GM10248 (cell line): ENCODE measurements around the gene TMEM202.
"Not testable (repeated sequence)": the region's sequence is repeated elsewhere in the genome, so short reads cannot be mapped to it uniquely, and the experiment has no call there.

Experiments used
- CTCF ChIA-PET: fragments of 300-600 bp; sonication (Branson Sonifier 250); formaldehyde crosslinking; extraction: SDS; loops from one replicate; lab custom pipeline; 2021; ENCODE audit warnings: antibody characterized with exemption; lab: Yijun Ruan, JAX
- POLR2A ChIA-PET: fragments of 350-650 bp; sonication (Branson Sonifier 250); formaldehyde crosslinking; extraction: SDS; loops from one replicate; lab custom pipeline; 2020; ENCODE audit warnings: antibody characterized with exemption; lab: Yijun Ruan, JAX
- DNase-seq: peaks from one replicate; pipeline ENCODE4 v3.0.0; 2012; ENCODE audit errors: extremely low spot score
- TF ChIP-seq, protein P1 (sequence below): IDR thresholded peaks from 2 replicates; pipeline ENCODE4 v1.5.1; 2012; ENCODE audit warnings: mild to moderate bottlenecking, low read depth; ENCODE audit errors: extremely low read depth, missing control alignments, control extremely low read depth

TMEM202 gene

DNA sequence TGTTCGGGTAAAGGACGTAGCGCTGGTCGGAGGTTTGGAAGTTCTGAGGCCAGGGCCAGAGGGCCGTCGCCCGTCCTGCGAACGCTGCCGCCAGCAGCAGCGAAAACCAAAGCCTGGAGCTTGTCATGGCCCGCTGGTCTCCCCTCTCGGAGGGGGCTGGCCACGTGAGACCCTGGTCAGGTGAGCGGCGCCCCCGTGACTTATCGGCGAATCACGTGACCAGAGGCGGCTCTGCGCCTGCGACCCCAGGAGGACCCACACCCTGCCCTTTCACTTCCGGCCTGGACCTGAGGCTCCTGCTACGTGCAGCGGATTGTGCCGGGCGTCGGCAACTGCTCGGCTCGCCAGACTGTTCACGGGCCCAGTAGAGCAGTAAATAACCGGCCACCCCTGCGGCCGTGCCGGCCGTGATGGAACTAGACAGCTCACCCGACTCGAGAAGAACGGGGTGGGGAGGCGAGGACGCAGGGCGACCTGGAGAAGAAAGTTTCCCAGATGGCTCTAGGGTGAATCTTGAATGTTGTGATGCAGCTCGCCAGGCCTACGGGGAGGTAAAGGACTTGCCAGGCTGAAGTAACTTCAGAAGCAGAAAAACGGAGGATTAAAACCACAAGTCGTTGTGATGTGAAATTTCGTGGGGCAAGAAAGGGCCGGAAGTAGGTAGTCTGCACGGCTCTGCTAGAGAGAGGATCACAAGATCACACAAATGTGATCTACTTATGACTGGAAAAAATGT is 22.1 kb upstream of the TMEM202 start, which contains the start of gene HEXA:
TSS of gene HEXA (minus strand) at position 169 of the 736 bp plus-strand sequence. CDS start at position 127, 42 bp downstream.
- TF ChIP-seq, protein P1, sequence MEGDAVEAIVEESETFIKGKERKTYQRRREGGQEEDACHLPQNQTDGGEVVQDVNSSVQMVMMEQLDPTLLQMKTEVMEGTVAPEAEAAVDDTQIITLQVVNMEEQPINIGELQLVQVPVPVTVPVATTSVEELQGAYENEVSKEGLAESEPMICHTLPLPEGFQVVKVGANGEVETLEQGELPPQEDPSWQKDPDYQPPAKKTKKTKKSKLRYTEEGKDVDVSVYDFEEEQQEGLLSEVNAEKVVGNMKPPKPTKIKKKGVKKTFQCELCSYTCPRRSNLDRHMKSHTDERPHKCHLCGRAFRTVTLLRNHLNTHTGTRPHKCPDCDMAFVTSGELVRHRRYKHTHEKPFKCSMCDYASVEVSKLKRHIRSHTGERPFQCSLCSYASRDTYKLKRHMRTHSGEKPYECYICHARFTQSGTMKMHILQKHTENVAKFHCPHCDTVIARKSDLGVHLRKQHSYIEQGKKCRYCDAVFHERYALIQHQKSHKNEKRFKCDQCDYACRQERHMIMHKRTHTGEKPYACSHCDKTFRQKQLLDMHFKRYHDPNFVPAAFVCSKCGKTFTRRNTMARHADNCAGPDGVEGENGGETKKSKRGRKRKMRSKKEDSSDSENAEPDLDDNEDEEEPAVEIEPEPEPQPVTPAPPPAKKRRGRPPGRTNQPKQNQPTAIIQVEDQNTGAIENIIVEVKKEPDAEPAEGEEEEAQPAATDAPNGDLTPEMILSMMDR: no peak
- CTCF ChIA-PET: interaction anchor here (1.2 to 2.6 kb wide), 2 partner anchors 9 to 149 kb away, joined by 5 to 8 read pairs; no protein-coding TSS in a partner anchor
- POLR2A ChIA-PET: interaction anchor here (1.0 to 1.3 kb wide), 2 partner anchors 11 to 149 kb away, joined by 3 to 4 read pairs; no protein-coding TSS in a partner anchor
- DNase-seq: peak; percentile 97

DNA sequence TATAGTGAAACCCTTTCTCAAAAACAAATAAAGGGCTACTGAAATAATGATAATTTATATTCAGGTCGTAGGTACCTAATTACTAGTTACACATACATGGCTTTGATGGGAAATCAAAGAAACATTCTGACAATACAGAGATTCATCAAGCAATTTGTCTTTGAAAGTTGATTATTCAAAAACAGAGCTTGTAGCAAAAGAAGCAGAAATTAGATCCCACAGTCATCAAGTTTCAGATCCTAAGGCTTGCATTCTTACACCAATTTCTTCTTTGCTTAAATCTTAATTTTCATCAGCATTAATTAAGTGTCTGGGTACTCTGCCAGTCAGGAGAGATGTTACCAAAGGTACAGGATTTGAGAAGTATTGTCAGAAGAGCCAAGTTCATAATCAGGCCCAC is 20.8 kb upstream of the TMEM202 start:
- DNase-seq: no peak
- CTCF ChIA-PET: interaction anchor here (1.4 kb wide), 1 partner anchor 8 kb away, joined by 3 read pairs; no protein-coding TSS in a partner anchor
- TF ChIP-seq, protein P1: no peak
- POLR2A ChIA-PET: no interaction called here

DNA sequence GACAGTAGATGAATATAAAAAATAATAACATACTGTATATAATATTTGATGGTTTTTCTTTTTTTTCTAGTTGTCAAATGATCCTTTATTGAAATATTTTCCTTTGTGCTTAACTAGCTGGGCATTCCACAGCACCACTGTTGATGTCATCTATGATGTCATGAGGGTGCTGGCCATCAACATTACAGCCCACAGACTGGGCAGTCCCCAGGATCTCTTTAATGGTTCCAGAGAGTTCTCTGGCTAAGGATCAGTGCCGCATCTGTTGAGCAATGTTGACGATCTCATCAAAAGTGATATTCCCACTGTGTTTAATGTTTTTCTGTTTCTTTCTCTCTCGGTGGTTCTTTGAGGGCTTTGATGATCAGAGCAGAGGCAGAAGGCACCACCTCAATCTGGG is 19.0 kb upstream of the TMEM202 start:
- CTCF ChIA-PET, DNase-seq, POLR2A ChIA-PET: not testable (repeated sequence)

DNA sequence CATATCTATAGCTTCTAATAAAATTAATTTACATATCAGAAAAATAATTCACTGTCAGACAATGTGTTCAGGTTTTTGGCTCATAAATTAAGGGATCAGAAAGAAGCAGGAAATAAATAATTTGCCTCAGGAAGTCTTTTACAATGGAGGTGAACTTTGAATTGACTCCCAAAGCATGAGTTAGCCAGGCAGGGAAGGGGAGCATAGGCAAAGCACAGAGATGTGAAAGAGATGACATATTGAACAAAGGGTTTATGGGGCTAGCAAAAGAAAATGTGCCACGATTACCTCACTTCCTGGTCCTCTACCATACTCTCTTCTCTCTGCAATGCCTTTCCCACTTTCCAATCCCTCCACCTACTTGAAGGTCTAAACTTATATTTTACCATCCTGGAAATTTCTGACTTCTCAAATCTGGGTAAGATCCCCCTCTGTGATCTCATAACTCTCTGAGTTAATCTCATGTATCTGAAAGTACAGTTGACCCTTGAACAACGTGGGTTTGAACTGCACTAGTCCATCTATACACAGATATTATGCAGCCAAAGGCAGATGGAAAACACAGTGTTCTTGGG is 18.2 kb upstream of the TMEM202 start:
- POLR2A ChIA-PET: no interaction called here
- CTCF ChIA-PET: no interaction called here
- no peak for DNase-seq
- TF ChIP-seq, protein P1: no peak

DNA sequence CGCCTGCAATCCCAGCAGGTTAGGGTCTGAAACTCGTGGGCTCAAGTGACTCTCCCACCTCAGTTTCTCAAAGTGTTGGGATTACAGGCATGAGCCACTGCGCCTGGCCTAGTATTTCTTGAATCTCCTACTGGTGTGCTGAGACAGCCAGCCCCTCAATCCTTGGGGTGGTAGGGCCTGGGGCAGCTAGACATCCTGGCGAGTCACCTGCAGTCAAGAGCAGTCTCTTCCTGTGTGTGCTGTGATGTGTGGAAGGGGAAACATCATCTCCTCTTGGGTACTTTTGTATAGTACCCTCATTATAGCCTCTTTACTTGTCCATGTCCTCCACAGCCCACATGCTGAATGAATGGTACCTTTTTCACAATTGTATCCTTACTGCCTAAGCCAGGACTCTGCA is 17.4 kb upstream of the TMEM202 start:
- TF ChIP-seq, protein P1: no peak
- ChIA-PET POLR2A (no interaction called here), CTCF (no interaction called here)
- no peak for DNase-seq

DNA sequence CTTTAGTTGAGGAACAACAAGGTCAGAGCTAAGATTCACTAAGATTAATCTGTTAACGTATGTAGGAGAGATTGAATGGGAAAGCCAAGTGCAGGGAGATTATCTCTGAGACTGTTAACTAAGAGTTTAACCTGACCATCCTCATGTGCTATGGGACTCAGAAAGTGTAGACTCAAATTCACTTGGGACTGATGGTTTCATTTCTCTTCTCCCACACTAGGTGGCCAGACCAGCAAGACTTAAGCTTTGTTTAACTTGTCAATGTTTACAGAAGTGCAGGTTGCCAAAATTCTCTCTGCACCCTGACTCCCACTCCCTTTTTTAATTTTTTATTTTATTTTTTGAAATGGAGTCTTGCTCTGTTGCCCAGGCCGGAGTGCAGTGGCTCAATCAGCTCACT is 16.0 kb upstream of the TMEM202 start:
- TF ChIP-seq, protein P1: peak; percentile 15
- ChIA-PET CTCF (interaction anchor here (1.0 to 1.7 kb wide), 3 partner anchors 11 to 16 kb away, joined by 3 to 4 read pairs (median 3); partner anchors contain the start of gene TMEM202), POLR2A (no interaction called here)
- peak; percentile 26 for DNase-seq

DNA sequence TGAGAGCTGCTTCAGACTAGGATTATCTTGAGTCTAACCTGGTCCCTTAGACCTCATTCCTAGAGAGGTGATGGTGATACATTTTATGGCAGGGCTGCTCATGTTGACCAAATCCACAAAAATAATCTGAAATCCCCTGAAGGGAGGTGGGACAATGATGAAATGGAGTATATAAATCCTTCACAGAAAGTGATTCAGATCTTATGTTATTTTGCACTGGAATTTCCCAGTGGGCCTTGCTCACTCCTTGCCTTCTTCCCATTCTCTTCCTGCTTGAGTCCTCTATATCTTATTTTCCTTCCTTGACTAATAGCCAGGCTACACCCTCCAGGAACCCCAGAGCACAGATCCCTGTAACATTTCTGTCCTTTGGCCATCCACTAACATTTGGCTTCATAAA is 10.4 kb upstream of the TMEM202 start:
- TF ChIP-seq, protein P1: no peak
- DNase-seq: no peak
- CTCF ChIA-PET: no interaction called here
- POLR2A ChIA-PET: no interaction called here
